Esophagus muscularis mucosa (tissue), 4 donors: Measurements from ENCODE around the gene HOMER3. TPM values are rescaled to one million over a fixed set of nuclear protein-coding genes. Genes with fewer than 3 reads are reported as not detected.

Source experiments
- DNase-seq: peaks from one replicate; pipeline ENCODE4 v3.0.0-alpha.2; 2017; ENCODE audit errors: extremely low spot score
- H3K27ac ChIP-seq, 4 donors: fragments of 200-600 bp; sonication (generic); replicated peaks in 1 of 4; 1 replicate in 3 of 4; 2 replicates in 1 of 4; pipeline ENCODE4 v1.5.1; 2016 to 2019; ENCODE audit warnings: mild to moderate bottlenecking in 1 of 4
- H3K27me3 ChIP-seq, 4 donors: fragments of 200-600 bp; sonication (generic); one replicate each; pipeline versions ENCODE4 v1.5.1 to v1.6.0; 2016 to 2019
- H3K36me3 ChIP-seq, 4 donors: fragments of 200-600 bp; sonication (generic); one replicate each; pipeline ENCODE4 v1.5.1; 2016 to 2019
- H3K4me1 ChIP-seq, 4 donors: fragments of 200-600 bp; sonication (generic); one replicate each; pipeline ENCODE4 v1.5.1; 2016 to 2019
- H3K4me3 ChIP-seq, 4 donors: fragments of 200-600 bp; sonication (generic); 1 replicate in 2 of 4; 2 replicates in 2 of 4; pipeline ENCODE4 v1.5.1; 2016 to 2019; ENCODE audit warnings: mild to moderate bottlenecking in 4 of 4, moderate library complexity in 1 of 4
- H3K9me3 ChIP-seq, 4 donors: fragments of 200-600 bp; sonication (generic); 1 replicate in 3 of 4; 2 replicates in 1 of 4; pipeline ENCODE4 v1.5.1; 2016 to 2019
- EP300 ChIP-seq: sonication (generic); formaldehyde crosslinking; IDR thresholded peaks from one replicate; pipeline ENCODE4 v1.6.1; 2017; ENCODE audit warnings: antibody characterized with exemption
- POLR2A ChIP-seq: fragments of 450-650 bp; IDR thresholded peaks from one replicate; pipeline ENCODE4 v1.6.1; 2017; ENCODE audit warnings: antibody characterized with exemption, moderate library complexity, mild to moderate bottlenecking, low read depth
- POLR2AphosphoS5 ChIP-seq, 2 donors: sonication (generic); formaldehyde crosslinking; IDR thresholded peaks; one replicate each; pipeline ENCODE4 v1.6.1; 2017; ENCODE audit warnings: antibody characterized with exemption in 2 of 2
- WGBS: methylation state at CpG from one replicate; pipeline ENCODE4 v1.1.5; 2018; 5-methylcytosine and 5-hydroxymethylcytosine counted together
- intact Hi-C: fragments of 100-400 bp; cut with DNase I; formaldehyde crosslinking; loops from one replicate; pipeline ENCODE4 v1.15.1; 2023
- total RNA-seq, 4 donors: library from RNA; depleted of rRNA; stranded (reverse); fragments of >200 nt; gene quantifications; one replicate each; pipeline versions ENCODE4 v1.1.0 to v1.2.1, GENCODE V29; 2016
- TF ChIP-seq, protein P1 (sequence below), 3 experiments: fragments of 200-600 bp in 2 of 3; fragments of 450-650 bp in 1 of 3; sonication (generic) in 2 of 3; IDR thresholded peaks; one replicate each; pipeline ENCODE4 v1.5.1; 2017 to 2019; ENCODE audit warnings: antibody characterized with exemption in 3 of 3, mild to moderate bottlenecking in 2 of 3, moderate library complexity in 1 of 3

Gene HOMER3
- total RNA-seq, 4 donors from 2014 or later = 26.7 to 47.8 (median 39.1) TPM

DNA sequence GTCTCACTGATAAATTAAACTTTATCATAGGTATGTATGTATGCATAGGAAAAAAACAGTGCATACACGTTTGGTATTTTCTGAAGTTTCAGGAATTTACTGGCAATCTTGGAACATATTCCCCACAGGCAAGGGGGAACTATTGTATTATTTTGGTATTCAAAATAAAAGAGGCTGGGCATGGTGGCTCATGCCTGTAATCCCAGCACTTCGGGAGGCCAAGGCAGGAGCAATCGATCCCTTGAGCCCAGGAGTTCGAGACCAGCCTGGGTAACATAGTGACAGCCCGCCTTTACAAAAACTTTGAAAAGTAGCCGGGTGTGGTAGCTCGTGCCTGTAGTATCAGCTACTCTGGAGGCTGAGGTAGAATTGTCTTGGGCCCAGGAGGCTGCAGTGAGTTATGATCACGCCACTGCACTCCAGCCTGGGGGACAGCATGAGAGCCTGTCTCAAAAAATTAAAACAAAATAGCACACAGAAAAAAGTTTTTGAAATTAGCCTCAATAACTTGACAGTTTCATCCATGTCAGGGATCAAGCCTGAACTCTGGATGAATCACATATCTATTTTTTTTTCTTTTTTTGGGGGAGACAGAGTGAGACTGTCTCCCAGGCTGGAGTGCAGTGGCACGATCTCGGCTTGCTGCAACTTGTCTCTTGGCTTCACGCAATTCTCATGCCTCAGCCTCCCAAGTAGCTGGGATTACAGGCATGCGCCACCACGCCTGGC lies 29.1 kb upstream of the HOMER3 start:
- Histone ChIP-seq H3K4me1 (peaks cover 11 to 27% (median 17%) of the 10 kb centered on the region in 4 donors), H3K9me3 (no peaks in the 10 kb centered on the region), H3K36me3 (no peaks in the 10 kb centered on the region), H3K4me3 (no peak overlapping the region), H3K27me3 (peaks cover 0 to 5% (median 0%) of the 10 kb centered on the region in 4 donors), H3K27ac (peak overlapping the region in 3 of 4 donors; percentile 41 to 62 (median 49))
- TF ChIP-seq POLR2A (no peak), EP300 (no peak), POLR2AphosphoS5 (IDR thresholded peaks at IDR 0.05) (no peak)
- TF ChIP-seq, protein P1, sequence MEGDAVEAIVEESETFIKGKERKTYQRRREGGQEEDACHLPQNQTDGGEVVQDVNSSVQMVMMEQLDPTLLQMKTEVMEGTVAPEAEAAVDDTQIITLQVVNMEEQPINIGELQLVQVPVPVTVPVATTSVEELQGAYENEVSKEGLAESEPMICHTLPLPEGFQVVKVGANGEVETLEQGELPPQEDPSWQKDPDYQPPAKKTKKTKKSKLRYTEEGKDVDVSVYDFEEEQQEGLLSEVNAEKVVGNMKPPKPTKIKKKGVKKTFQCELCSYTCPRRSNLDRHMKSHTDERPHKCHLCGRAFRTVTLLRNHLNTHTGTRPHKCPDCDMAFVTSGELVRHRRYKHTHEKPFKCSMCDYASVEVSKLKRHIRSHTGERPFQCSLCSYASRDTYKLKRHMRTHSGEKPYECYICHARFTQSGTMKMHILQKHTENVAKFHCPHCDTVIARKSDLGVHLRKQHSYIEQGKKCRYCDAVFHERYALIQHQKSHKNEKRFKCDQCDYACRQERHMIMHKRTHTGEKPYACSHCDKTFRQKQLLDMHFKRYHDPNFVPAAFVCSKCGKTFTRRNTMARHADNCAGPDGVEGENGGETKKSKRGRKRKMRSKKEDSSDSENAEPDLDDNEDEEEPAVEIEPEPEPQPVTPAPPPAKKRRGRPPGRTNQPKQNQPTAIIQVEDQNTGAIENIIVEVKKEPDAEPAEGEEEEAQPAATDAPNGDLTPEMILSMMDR (IDR thresholded peaks at IDR 0.05) = no peak
- 78% methylated on average over 13 of the region's 13 CpGs for WGBS
- DNase-seq = no peak
- intact Hi-C loops = no loop called here

DNA sequence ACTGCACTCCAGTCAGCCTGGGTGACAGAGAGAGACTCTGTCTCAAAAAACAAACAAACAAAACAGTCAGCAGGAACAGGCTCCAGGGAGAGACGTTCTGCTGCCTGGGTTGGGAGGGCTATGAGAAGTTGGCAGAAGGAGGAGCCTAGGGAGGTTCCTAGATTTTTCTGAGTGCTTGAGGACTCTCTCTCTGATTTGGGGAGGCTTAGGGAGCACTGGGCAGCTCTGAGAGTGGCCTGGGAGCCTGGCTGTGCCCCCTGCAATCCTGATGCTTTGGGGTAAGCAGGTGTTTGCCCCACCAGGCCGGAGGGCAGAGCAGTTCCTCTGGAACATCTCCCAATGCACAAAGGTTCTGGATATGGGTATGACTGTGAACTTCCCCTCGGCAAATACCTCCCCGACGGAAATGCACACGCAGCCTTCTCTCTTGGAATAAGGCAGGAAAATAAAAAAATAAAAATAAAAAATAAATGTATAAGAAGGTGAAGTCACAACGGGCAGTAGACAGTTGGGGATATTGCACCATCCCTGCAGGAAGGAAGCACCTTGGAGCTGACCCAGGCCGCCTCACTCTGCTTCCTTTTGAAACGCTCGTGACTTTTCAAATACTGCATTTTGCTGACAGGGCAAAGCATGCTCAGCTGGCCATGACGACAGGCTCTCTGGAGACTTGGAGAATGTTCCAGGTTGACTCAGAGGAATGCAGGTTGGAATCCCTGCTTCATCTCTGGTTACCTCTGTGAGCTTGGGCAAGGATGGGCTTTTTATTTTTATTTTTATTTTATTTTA lies 26.5 kb upstream of the HOMER3 start:
- H3K4me3 ChIP-seq = no peak overlapping the region
- H3K9me3 ChIP-seq = no peaks in the 10 kb centered on the region
- no peaks in the 10 kb centered on the region for H3K36me3 ChIP-seq
- intact Hi-C loops = no loop called here
- DNase-seq = no peak
- peaks cover 11 to 22% (median 17%) of the 10 kb centered on the region in 4 donors for H3K4me1 ChIP-seq
- H3K27me3 ChIP-seq = peaks cover 0 to 14% (median 0%) of the 10 kb centered on the region in 4 donors
- WGBS = 43% methylated on average over 11 of the region's 11 CpGs
- peak overlapping the region; percentile 53 to 62 (median 56) for H3K27ac ChIP-seq
- TF ChIP-seq, protein P1 (IDR thresholded peaks at IDR 0.05) = no peak
- TF ChIP-seq POLR2A = no peak
- TF ChIP-seq EP300 = no peak
- TF ChIP-seq POLR2AphosphoS5 (IDR thresholded peaks at IDR 0.05) = peak; percentile 12 to 72

DNA sequence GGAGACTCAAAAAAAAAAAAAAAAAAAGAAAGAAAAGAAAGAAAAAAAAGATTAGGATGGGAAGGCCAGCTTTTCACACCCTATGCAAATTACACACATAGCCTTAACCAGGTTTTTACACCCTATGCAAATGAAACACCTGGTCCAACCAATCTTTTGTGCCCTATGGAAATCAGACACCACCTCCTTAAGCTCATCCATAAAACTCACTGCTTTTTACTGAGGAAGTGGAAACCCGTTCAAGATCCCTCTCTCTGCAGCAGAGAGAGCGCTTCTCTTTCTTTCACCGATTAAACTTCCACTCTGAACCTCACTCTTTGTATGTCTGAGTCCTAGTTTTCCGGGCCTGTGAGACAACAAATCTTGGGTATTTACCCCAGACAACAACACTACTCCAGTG lies 25.3 kb upstream of the HOMER3 start:
- intact Hi-C loops = no loop called here
- Histone ChIP-seq H3K4me1 (peaks cover 4 to 18% (median 15%) of the 10 kb centered on the region in 4 donors), H3K4me3 (no peak overlapping the region), H3K9me3 (no peaks in the 10 kb centered on the region), H3K27me3 (peaks cover 0 to 26% (median 0%) of the 10 kb centered on the region in 4 donors), H3K36me3 (no peaks in the 10 kb centered on the region), H3K27ac (peak overlapping the region in 2 of 4 donors; percentile 31 to 54)
- no peak for TF ChIP-seq EP300
- TF ChIP-seq POLR2A = no peak
- TF ChIP-seq, protein P1 (IDR thresholded peaks at IDR 0.05) = no peak
- TF ChIP-seq POLR2AphosphoS5 (IDR thresholded peaks at IDR 0.05) = no peak
- WGBS = 58% methylated on average over 4 of the region's 4 CpGs
- no peak for DNase-seq

DNA sequence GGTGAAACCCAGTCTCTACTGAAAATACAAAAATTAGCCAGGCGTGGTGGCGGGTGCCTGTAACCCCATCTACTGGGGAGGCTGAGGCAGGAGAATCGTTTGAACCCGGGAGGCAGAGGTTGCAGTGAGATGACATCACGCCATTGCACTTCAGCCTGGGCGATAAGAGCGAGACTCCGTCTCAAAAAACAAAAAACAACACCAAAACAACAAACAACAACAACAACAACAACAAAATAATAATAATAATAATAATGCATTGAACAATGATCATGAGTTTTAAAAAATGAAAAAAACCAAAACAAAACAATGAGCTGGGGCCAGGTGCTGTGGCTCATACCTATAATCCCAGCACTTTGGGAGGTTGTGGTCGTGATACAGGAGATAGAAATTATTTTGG lies 23.1 kb upstream of the HOMER3 start:
- TF ChIP-seq POLR2AphosphoS5 (IDR thresholded peaks at IDR 0.05) (no peak), POLR2A (no peak), EP300 (no peak)
- TF ChIP-seq, protein P1 (IDR thresholded peaks at IDR 0.05) = no peak
- intact Hi-C loops = no loop called here
- Histone ChIP-seq H3K9me3 (no peaks in the 10 kb centered on the region), H3K27me3 (peaks cover 0 to 35% (median 0%) of the 10 kb centered on the region in 4 donors), H3K27ac (no peak overlapping the region), H3K4me1 (peaks cover 2 to 12% (median 3%) of the 10 kb centered on the region in 4 donors), H3K4me3 (no peak overlapping the region), H3K36me3 (no peaks in the 10 kb centered on the region)
- WGBS = 89% methylated on average over 9 of the region's 9 CpGs
- DNase-seq = no peak
